WTC11 (cell line): ENCODE results near the gene FHIT. TPM values are rescaled to one million over a fixed set of nuclear protein-coding genes. Genes with fewer than 3 reads are reported as not detected.

ENCODE experiments used
- ATAC-seq: fragments of 200-7000 bp; cut with Tn5 transposase; 2 replicates; pipeline ENCODE4 v1.10.0; 2021; ENCODE audit warnings: mild to moderate bottlenecking, moderate library complexity
- CTCF ChIA-PET: fragments of 300-600 bp; sonication (Branson Sonifier 250); formaldehyde crosslinking; loops from one replicate; lab custom pipeline; 2021; ENCODE audit warnings: antibody characterized with exemption; lab: Charles Lee
- POLR2A ChIA-PET: fragments of 350-600 bp; sonication (Branson Sonifier 250); formaldehyde crosslinking; loops from one replicate; lab custom pipeline; 2021; ENCODE audit warnings: antibody characterized with exemption; lab: Charles Lee
- DNase-seq: peaks from one replicate; pipeline ENCODE4 v3.0.0; 2021; ENCODE audit warnings: low spot score
- H3K27ac Mint-ChIP-seq: 2 replicates; pipeline ENCODE4 v1.8.0; 2021; ENCODE audit warnings: mixed read lengths
- H3K27me3 Mint-ChIP-seq: 2 replicates; pipeline ENCODE4 v1.8.0; 2021; ENCODE audit warnings: low read depth, mild to moderate bottlenecking, moderate library complexity, mixed read lengths
- H3K36me3 Mint-ChIP-seq: 2 replicates; pipeline ENCODE4 v1.8.0; 2021; ENCODE audit warnings: mixed read lengths
- H3K4me1 Mint-ChIP-seq: 2 replicates; pipeline ENCODE4 v1.8.0; 2022; ENCODE audit warnings: mixed read lengths
- H3K4me3 Mint-ChIP-seq: 2 replicates; pipeline ENCODE4 v1.8.0; 2021; ENCODE audit warnings: mild to moderate bottlenecking, moderate library complexity, mixed read lengths
- H3K9me3 Mint-ChIP-seq: 2 replicates; pipeline ENCODE4 v1.8.0; 2021; ENCODE audit warnings: mixed read lengths
- CREB1 ChIP-seq: sonication (generic); formaldehyde crosslinking; IDR thresholded peaks from 2 replicates; pipeline ENCODE4 v1.8.0; 2023; ENCODE audit warnings: mild to moderate bottlenecking, missing genetic modification reagents
- ESRRA ChIP-seq: sonication (generic); formaldehyde crosslinking; IDR thresholded peaks from 2 replicates; pipeline ENCODE4 v1.8.1; 2022; ENCODE audit warnings: mild to moderate bottlenecking, missing genetic modification reagents, borderline replicate concordance
- FOXJ3 ChIP-seq: sonication (generic); formaldehyde crosslinking; IDR thresholded peaks from 2 replicates; pipeline ENCODE4 v1.9.0; 2021; ENCODE audit warnings: missing genetic modification reagents, mild to moderate bottlenecking, borderline replicate concordance
- FOXP1 ChIP-seq: sonication (generic); formaldehyde crosslinking; IDR thresholded peaks from 2 replicates; pipeline ENCODE4 v1.8.0; 2022; ENCODE audit warnings: missing genetic modification reagents, mild to moderate bottlenecking, moderate library complexity, borderline replicate concordance
- GRHL2 ChIP-seq: fragments of 250-450 bp; sonication (Bioruptor Pico); IDR thresholded peaks from 2 replicates; pipeline ENCODE4 v1.8.0; 2022; ENCODE audit warnings: mild to moderate bottlenecking, moderate library complexity; ENCODE audit not compliant: insufficient replicate concordance, severe bottlenecking
- MXD4 ChIP-seq: fragments of 250-450 bp; sonication (Bioruptor Pico); IDR thresholded peaks from 2 replicates; pipeline ENCODE4 v1.8.0; 2021; ENCODE audit warnings: mild to moderate bottlenecking, moderate library complexity, borderline replicate concordance
- MYBL2 ChIP-seq: sonication (generic); formaldehyde crosslinking; IDR thresholded peaks from 2 replicates; pipeline ENCODE4 v1.8.1; 2023; ENCODE audit warnings: mild to moderate bottlenecking, moderate library complexity, missing genetic modification reagents
- NR3C1 ChIP-seq: sonication (generic); formaldehyde crosslinking; conservative IDR thresholded peaks from 2 replicates; pipeline ENCODE4 v1.8.1; 2023; ENCODE audit warnings: low read depth, mild to moderate bottlenecking, missing genetic modification reagents
- PRRX2 ChIP-seq: fragments of 250-450 bp; sonication (Bioruptor Pico); IDR thresholded peaks from 2 replicates; pipeline ENCODE4 v1.8.0; 2021; ENCODE audit warnings: mild to moderate bottlenecking
- RORB ChIP-seq: fragments of 250-450 bp; sonication (Bioruptor Pico); IDR thresholded peaks from 2 replicates; pipeline ENCODE4 v1.9.0; 2021; ENCODE audit warnings: mild to moderate bottlenecking
- SMAD3 ChIP-seq: sonication (generic); formaldehyde crosslinking; IDR thresholded peaks from 2 replicates; pipeline ENCODE4 v1.8.0; 2022; ENCODE audit warnings: missing genetic modification reagents, mild to moderate bottlenecking, borderline replicate concordance
- SMAD4 ChIP-seq: sonication (generic); formaldehyde crosslinking; IDR thresholded peaks from 2 replicates; pipeline ENCODE4 v1.8.0; 2022; ENCODE audit warnings: mild to moderate bottlenecking, missing genetic modification reagents
- TEAD4 ChIP-seq: sonication (generic); formaldehyde crosslinking; IDR thresholded peaks from 2 replicates; pipeline ENCODE4 v1.8.0; 2022; ENCODE audit warnings: mild to moderate bottlenecking, missing genetic modification reagents
- ZBTB21 ChIP-seq: sonication (generic); formaldehyde crosslinking; IDR thresholded peaks from 2 replicates; pipeline ENCODE4 v1.8.1; 2023; ENCODE audit warnings: mild to moderate bottlenecking, missing genetic modification reagents, borderline replicate concordance
- ZNF138 ChIP-seq: sonication (generic); formaldehyde crosslinking; conservative IDR thresholded peaks from 2 replicates; pipeline ENCODE4 v1.8.1; 2022; ENCODE audit warnings: mild to moderate bottlenecking, moderate library complexity, missing genetic modification reagents
- ZNF219 ChIP-seq: sonication (generic); formaldehyde crosslinking; IDR thresholded peaks from 2 replicates; pipeline ENCODE4 v1.8.0; 2023; ENCODE audit warnings: missing genetic modification reagents, mild to moderate bottlenecking, borderline replicate concordance
- ZNF317 ChIP-seq: sonication (generic); formaldehyde crosslinking; IDR thresholded peaks from 2 replicates; pipeline ENCODE4 v1.8.1; 2023; ENCODE audit warnings: low read depth, mild to moderate bottlenecking, moderate library complexity, missing genetic modification reagents, borderline replicate concordance
- total RNA-seq: library from RNA; stranded (reverse); gene quantifications from 3 replicates; pipeline ENCODE4 v1.2.3, GENCODE V29; 2021
- TF ChIP-seq, protein P1 (sequence below): sonication (generic); formaldehyde crosslinking; IDR thresholded peaks from 2 replicates; pipeline ENCODE4 v1.8.0; 2023; ENCODE audit warnings: missing genetic modification reagents
- TF ChIP-seq, protein P2 (sequence below): sonication (generic); formaldehyde crosslinking; IDR thresholded peaks from 2 replicates; pipeline ENCODE4 v1.8.1; 2022; ENCODE audit warnings: missing genetic modification reagents, borderline replicate concordance
- TF ChIP-seq, protein P3 (sequence below): fragments of 250-450 bp; sonication (Bioruptor Pico); IDR thresholded peaks from 2 replicates; pipeline ENCODE4 v1.9.0; 2021; ENCODE audit warnings: mild to moderate bottlenecking
- TF ChIP-seq, protein P4 (sequence below): sonication (generic); formaldehyde crosslinking; IDR thresholded peaks from 2 replicates; pipeline ENCODE4 v1.8.0; 2022; ENCODE audit warnings: mild to moderate bottlenecking, missing genetic modification reagents
- TF ChIP-seq, protein P5 (sequence below): sonication (generic); formaldehyde crosslinking; IDR thresholded peaks from 2 replicates; pipeline ENCODE4 v1.8.1; 2023; ENCODE audit warnings: mild to moderate bottlenecking, missing genetic modification reagents
- TF ChIP-seq, protein P6 (sequence below): sonication (generic); formaldehyde crosslinking; IDR thresholded peaks from 2 replicates; pipeline ENCODE4 v1.8.1; 2023; ENCODE audit warnings: mild to moderate bottlenecking, missing genetic modification reagents
- TF ChIP-seq, protein P7 (sequence below): sonication (generic); formaldehyde crosslinking; IDR thresholded peaks from 2 replicates; pipeline ENCODE4 v1.8.0; 2023; ENCODE audit warnings: mild to moderate bottlenecking, missing genetic modification reagents

FHIT gene
- total RNA-seq, 1 experiment from 2014 or later: 2.6 TPM

DNA sequence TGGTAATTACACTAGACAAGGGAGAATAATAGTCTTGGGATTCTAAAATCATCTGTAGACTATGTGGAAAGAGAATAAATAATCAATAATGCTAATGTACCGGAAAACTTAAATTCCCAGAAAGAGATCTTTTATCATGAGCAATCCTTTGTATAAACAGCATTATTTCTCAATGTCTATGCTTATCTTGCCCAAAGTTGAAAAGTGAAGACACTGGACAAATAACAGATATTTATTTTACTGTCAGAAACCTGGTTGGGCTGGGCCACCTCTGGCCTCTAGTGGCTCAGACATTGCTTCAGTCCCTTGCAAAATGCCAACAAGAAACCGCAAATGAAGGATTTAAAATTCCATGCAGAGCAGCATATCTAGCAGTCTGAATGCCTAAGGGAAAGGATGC lies 409.9 kb downstream of the FHIT start:
- ChIA-PET CTCF (no interaction called here), POLR2A (no interaction called here)
- Mint-ChIP-seq H3K27ac (no peak overlapping the region), H3K4me3 (no peak overlapping the region), H3K4me1 (peaks cover 39% of the 10 kb centered on the region)
- no peak for ATAC-seq
- TF ChIP-seq ZNF317 (CRISPR knock-in tag): no peak
- TF ChIP-seq RORB (CRISPR knock-in tag): no peak
- TF ChIP-seq FOXP1: no peak
- TF ChIP-seq ZBTB21: no peak
- no peak for TF ChIP-seq MYBL2 (CRISPR knock-in tag)
- no peak for TF ChIP-seq FOXJ3 (CRISPR knock-in tag)
- no peak for TF ChIP-seq CREB1 (CRISPR knock-in tag)
- no peak for TF ChIP-seq ESRRA (CRISPR knock-in tag)
- TF ChIP-seq, protein P1, sequence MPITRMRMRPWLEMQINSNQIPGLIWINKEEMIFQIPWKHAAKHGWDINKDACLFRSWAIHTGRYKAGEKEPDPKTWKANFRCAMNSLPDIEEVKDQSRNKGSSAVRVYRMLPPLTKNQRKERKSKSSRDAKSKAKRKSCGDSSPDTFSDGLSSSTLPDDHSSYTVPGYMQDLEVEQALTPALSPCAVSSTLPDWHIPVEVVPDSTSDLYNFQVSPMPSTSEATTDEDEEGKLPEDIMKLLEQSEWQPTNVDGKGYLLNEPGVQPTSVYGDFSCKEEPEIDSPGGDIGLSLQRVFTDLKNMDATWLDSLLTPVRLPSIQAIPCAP (CRISPR knock-in tag): no peak
- TF ChIP-seq TEAD4 (CRISPR knock-in tag): no peak
- TF ChIP-seq SMAD4 (CRISPR knock-in tag): no peak
- TF ChIP-seq SMAD3 (CRISPR knock-in tag): no peak
- TF ChIP-seq PRRX2 (CRISPR knock-in tag): no peak
- TF ChIP-seq, protein P2, sequence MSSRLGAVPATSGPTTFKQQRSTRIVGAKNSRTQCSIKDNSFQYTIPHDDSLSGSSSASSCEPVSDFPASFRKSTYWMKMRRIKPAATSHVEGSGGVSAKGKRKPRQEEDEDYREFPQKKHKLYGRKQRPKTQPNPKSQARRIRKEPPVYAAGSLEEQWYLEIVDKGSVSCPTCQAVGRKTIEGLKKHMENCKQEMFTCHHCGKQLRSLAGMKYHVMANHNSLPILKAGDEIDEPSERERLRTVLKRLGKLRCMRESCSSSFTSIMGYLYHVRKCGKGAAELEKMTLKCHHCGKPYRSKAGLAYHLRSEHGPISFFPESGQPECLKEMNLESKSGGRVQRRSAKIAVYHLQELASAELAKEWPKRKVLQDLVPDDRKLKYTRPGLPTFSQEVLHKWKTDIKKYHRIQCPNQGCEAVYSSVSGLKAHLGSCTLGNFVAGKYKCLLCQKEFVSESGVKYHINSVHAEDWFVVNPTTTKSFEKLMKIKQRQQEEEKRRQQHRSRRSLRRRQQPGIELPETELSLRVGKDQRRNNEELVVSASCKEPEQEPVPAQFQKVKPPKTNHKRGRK: no peak
- TF ChIP-seq MXD4 (CRISPR knock-in tag): no peak
- TF ChIP-seq, protein P3, sequence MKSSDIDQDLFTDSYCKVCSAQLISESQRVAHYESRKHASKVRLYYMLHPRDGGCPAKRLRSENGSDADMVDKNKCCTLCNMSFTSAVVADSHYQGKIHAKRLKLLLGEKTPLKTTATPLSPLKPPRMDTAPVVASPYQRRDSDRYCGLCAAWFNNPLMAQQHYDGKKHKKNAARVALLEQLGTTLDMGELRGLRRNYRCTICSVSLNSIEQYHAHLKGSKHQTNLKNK (CRISPR knock-in tag): no peak
- no peak for TF ChIP-seq ZNF138 (CRISPR knock-in tag)
- TF ChIP-seq, all 79 proteins: peak for 0
- Mint-ChIP-seq H3K9me3 (peaks cover 2% of the 10 kb centered on the region; the same call in 1 of the 2 replicates), H3K27me3 (no peaks in the 10 kb centered on the region), H3K36me3 (no peaks in the 10 kb centered on the region)
- DNase-seq: no peak

DNA sequence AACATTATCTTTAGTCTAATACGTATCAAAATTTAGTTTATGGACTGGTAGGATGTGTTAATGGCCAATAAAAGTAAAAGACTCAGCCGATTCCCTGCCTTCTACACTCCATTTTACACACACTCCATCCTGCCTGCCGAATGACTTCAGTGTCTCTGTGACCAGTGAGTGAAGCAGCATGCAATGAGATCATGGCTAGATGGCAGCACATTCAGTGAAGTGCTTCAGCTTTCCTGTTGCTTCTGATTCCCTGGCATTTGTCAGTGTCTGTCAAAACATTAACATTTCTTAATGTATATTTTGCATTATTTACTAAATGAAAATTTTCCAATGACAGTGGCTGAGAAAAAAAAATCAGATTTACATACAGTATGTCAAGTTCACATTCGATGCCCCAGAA lies 412.0 kb downstream of the FHIT start:
- Mint-ChIP-seq H3K36me3 (peaks cover 7% of the 10 kb centered on the region; the same call in 1 of the 2 replicates), H3K4me1 (peaks cover 39% of the 10 kb centered on the region), H3K27ac (no peak overlapping the region), H3K4me3 (no peak overlapping the region), H3K27me3 (no peaks in the 10 kb centered on the region), H3K9me3 (peaks cover 12% of the 10 kb centered on the region)
- peak; percentile 74 for ATAC-seq
- CTCF ChIA-PET: interaction anchor here (0.9 kb wide), 1 partner anchor 11 kb away, joined by 4 read pairs; no protein-coding TSS in a partner anchor
- POLR2A ChIA-PET: no interaction called here
- DNase-seq: no peak
- TF ChIP-seq ZNF219 (CRISPR knock-in tag): no peak
- no peak for TF ChIP-seq GRHL2
- TF ChIP-seq, protein P4, sequence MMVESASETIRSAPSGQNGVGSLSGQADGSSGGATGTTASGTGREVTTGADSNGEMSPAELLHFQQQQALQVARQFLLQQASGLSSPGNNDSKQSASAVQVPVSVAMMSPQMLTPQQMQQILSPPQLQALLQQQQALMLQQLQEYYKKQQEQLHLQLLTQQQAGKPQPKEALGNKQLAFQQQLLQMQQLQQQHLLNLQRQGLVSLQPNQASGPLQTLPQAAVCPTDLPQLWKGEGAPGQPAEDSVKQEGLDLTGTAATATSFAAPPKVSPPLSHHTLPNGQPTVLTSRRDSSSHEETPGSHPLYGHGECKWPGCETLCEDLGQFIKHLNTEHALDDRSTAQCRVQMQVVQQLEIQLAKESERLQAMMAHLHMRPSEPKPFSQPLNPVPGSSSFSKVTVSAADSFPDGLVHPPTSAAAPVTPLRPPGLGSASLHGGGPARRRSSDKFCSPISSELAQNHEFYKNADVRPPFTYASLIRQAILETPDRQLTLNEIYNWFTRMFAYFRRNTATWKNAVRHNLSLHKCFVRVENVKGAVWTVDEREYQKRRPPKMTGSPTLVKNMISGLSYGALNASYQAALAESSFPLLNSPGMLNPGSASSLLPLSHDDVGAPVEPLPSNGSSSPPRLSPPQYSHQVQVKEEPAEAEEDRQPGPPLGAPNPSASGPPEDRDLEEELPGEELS (CRISPR knock-in tag): no peak
- TF ChIP-seq, protein P5, sequence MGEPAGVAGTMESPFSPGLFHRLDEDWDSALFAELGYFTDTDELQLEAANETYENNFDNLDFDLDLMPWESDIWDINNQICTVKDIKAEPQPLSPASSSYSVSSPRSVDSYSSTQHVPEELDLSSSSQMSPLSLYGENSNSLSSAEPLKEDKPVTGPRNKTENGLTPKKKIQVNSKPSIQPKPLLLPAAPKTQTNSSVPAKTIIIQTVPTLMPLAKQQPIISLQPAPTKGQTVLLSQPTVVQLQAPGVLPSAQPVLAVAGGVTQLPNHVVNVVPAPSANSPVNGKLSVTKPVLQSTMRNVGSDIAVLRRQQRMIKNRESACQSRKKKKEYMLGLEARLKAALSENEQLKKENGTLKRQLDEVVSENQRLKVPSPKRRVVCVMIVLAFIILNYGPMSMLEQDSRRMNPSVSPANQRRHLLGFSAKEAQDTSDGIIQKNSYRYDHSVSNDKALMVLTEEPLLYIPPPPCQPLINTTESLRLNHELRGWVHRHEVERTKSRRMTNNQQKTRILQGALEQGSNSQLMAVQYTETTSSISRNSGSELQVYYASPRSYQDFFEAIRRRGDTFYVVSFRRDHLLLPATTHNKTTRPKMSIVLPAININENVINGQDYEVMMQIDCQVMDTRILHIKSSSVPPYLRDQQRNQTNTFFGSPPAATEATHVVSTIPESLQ (CRISPR knock-in tag): no peak
- TF ChIP-seq, protein P3 (CRISPR knock-in tag): no peak
- TF ChIP-seq CREB1 (CRISPR knock-in tag): no peak
- TF ChIP-seq, protein P6, sequence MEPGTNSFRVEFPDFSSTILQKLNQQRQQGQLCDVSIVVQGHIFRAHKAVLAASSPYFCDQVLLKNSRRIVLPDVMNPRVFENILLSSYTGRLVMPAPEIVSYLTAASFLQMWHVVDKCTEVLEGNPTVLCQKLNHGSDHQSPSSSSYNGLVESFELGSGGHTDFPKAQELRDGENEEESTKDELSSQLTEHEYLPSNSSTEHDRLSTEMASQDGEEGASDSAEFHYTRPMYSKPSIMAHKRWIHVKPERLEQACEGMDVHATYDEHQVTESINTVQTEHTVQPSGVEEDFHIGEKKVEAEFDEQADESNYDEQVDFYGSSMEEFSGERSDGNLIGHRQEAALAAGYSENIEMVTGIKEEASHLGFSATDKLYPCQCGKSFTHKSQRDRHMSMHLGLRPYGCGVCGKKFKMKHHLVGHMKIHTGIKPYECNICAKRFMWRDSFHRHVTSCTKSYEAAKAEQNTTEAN (CRISPR knock-in tag): no peak
- no peak for TF ChIP-seq NR3C1 (CRISPR knock-in tag)
- TF ChIP-seq, protein P7, sequence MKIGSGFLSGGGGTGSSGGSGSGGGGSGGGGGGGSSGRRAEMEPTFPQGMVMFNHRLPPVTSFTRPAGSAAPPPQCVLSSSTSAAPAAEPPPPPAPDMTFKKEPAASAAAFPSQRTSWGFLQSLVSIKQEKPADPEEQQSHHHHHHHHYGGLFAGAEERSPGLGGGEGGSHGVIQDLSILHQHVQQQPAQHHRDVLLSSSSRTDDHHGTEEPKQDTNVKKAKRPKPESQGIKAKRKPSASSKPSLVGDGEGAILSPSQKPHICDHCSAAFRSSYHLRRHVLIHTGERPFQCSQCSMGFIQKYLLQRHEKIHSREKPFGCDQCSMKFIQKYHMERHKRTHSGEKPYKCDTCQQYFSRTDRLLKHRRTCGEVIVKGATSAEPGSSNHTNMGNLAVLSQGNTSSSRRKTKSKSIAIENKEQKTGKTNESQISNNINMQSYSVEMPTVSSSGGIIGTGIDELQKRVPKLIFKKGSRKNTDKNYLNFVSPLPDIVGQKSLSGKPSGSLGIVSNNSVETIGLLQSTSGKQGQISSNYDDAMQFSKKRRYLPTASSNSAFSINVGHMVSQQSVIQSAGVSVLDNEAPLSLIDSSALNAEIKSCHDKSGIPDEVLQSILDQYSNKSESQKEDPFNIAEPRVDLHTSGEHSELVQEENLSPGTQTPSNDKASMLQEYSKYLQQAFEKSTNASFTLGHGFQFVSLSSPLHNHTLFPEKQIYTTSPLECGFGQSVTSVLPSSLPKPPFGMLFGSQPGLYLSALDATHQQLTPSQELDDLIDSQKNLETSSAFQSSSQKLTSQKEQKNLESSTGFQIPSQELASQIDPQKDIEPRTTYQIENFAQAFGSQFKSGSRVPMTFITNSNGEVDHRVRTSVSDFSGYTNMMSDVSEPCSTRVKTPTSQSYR (CRISPR knock-in tag): no peak
